ENCODE measurements around the gene C19orf85. TPM values are rescaled to one million over a fixed set of nuclear protein-coding genes. Genes with fewer than 3 reads are reported as not detected.

C19orf85 gene
- total and polyA plus RNA-seq, 12 donors, result not detected

DNA sequence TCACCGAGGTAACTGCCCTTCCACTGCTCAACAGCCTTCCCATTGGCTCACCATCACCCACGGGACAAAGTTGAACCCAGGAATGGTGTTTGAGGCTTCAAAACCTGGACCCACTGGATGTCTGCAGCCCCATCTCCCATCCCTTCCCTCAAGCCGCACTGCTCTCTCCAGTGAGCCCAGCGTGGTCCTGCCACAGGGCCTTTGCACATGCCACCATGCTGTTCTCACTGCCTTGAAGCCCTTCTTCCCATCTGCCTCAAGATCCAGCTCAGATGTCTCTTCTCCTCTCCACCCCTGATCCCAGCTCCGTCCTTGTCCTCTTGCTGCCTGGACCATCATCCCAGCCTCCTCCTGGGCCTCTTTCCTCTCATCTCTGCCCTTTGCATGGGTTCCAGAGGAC lies 25.5 kb downstream of the C19orf85 start:
- Histone ChIP-seq H3K27me3 (peaks cover 42% of the 10 kb centered on the region), H3K27ac (no peak overlapping the region), H3K9me3 (replicated peaks in 1 of 3) (no peaks in the 10 kb centered on the region), H3K36me3 (replicated peaks in 1 of 2) (no peaks in the 10 kb centered on the region), H3K4me1 (replicated peaks in 1 of 2) (no peaks in the 10 kb centered on the region), H3K4me3 (no peak overlapping the region)
- 69 to 78% (median 73%) methylated on average over 3 to 5 of the region's 5 CpGs for WGBS, 4 donors
- intact Hi-C loops (cut with DNase I), result no loop called here
- DNase-seq, result no peak
- TF ChIP-seq, protein P1, sequence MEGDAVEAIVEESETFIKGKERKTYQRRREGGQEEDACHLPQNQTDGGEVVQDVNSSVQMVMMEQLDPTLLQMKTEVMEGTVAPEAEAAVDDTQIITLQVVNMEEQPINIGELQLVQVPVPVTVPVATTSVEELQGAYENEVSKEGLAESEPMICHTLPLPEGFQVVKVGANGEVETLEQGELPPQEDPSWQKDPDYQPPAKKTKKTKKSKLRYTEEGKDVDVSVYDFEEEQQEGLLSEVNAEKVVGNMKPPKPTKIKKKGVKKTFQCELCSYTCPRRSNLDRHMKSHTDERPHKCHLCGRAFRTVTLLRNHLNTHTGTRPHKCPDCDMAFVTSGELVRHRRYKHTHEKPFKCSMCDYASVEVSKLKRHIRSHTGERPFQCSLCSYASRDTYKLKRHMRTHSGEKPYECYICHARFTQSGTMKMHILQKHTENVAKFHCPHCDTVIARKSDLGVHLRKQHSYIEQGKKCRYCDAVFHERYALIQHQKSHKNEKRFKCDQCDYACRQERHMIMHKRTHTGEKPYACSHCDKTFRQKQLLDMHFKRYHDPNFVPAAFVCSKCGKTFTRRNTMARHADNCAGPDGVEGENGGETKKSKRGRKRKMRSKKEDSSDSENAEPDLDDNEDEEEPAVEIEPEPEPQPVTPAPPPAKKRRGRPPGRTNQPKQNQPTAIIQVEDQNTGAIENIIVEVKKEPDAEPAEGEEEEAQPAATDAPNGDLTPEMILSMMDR (IDR thresholded peaks at IDR 0.05), result no peak

DNA sequence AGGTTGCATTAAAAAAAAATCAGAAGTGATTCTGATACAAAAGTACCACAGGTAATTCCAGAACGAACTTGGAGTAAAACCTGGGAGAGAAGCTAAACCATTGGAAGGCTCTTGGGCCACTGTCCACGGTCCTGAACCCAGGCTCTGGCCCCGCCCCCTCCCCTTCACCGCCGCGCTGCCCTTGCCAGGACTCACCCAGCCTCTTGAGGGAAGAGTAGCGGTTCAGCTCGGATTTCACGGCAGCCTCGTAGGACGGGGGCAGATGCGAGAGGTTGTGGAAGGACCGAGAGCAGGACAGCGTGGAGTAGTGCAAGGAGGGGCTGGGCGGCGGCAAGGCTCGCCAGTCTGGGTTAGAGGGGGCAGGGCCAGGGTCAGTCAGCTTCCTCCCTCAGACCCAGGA lies 27.1 kb downstream of the C19orf85 start:
- peak; percentile 62 to 80 (median 67) for DNase-seq
- Histone ChIP-seq H3K4me3 (no peak overlapping the region), H3K36me3 (replicated peaks in 1 of 2) (no peaks in the 10 kb centered on the region), H3K27me3 (peaks cover 47% of the 10 kb centered on the region), H3K27ac (no peak overlapping the region), H3K9me3 (replicated peaks in 1 of 3) (no peaks in the 10 kb centered on the region), H3K4me1 (replicated peaks in 1 of 2) (no peaks in the 10 kb centered on the region)
- intact Hi-C loops (cut with DNase I), result no loop called here
- no peak for TF ChIP-seq POLR2A (IDR thresholded peaks at IDR 0.05)
- TF ChIP-seq, protein P1 (IDR thresholded peaks at IDR 0.05), result no peak
- WGBS, 4 donors, result 0 to 8% (median 5%) methylated on average over 8 to 17 of the region's 17 CpGs

DNA sequence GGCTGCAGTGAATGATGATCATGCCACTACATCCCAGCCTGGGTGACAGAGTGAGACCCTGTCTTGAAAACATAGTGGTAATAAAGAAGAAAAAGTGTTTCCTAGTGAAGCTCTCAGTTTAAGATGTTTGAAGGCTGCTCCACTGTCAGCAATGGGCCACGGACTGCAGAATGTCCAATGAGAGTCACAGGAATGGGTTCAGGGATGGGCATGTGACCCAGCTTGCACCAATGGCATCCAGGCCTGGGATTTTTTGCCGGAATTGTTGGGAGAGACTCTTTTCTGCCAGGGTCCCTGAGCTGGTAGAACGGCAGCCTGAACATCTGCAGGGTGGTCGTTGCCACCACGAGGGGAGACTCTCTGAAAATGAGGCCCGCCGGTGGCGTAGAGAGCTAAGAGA lies 27.7 kb downstream of the C19orf85 start:
- Histone ChIP-seq H3K36me3 (replicated peaks in 1 of 2) (no peaks in the 10 kb centered on the region), H3K27ac (no peak overlapping the region), H3K4me3 (no peak overlapping the region), H3K27me3 (peaks cover 46% of the 10 kb centered on the region), H3K4me1 (replicated peaks in 1 of 2) (no peaks in the 10 kb centered on the region), H3K9me3 (replicated peaks in 1 of 3) (no peaks in the 10 kb centered on the region)
- 29 to 47% (median 38%) methylated on average over 7 to 8 of the region's 8 CpGs for WGBS, 4 donors
- no peak for DNase-seq
- no peak for TF ChIP-seq POLR2A (IDR thresholded peaks at IDR 0.05)
- TF ChIP-seq, protein P1 (IDR thresholded peaks at IDR 0.05), result no peak
- intact Hi-C loops (cut with DNase I), result no loop called here

DNA sequence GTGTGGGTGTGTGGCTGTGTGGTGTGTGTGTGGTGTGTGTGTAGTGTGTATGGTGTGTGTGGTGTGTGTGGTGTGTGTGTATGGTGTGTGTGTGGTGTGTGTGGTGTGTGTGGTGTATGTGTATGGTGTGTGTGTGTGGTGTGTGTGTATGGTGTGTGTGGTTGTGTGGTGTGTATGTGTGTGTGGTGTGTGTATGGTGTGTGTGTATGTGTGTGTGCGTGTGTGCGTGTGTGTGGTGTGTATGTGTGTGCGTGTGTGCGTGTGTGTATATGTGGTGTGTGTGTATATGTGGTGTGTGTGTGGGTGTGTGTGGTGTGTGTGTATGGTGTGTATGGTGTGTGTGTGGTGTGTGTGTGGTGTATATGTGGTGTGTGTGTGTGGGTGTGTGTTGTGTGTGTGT lies 29.5 kb downstream of the C19orf85 start:
- TF ChIP-seq, protein P1 (IDR thresholded peaks at IDR 0.05), result no peak
- no peak for TF ChIP-seq POLR2A (IDR thresholded peaks at IDR 0.05)
- intact Hi-C loops (cut with DNase I), result no loop called here
- DNase-seq, result no peak
- no peaks in the 10 kb centered on the region for H3K36me3 ChIP-seq (replicated peaks in 1 of 2)
- 85 to 95% (median 89%) methylated on average over 4 of the region's 4 CpGs for WGBS, 4 donors
- no peak overlapping the region for H3K4me3 ChIP-seq
- H3K9me3 ChIP-seq (replicated peaks in 1 of 3), result no peaks in the 10 kb centered on the region
- H3K27me3 ChIP-seq, result peaks cover 38% of the 10 kb centered on the region
- no peaks in the 10 kb centered on the region for H3K4me1 ChIP-seq (replicated peaks in 1 of 2)
- H3K27ac ChIP-seq, result no peak overlapping the region

All from adrenal gland (tissue), 12 donors.